Activated CD4-positive, alpha-beta T cell treated with anti-CD3 and anti-CD28 coated beads, Interleukin-2, amount 50 U/mL, for 16 hours (primary cell): ENCODE results near the gene LRP1-AS.

Experiments
- DNase-seq: peaks from one replicate; pipeline ENCODE4 v3.0.0-alpha.2; 2020

LRP1-AS gene

DNA sequence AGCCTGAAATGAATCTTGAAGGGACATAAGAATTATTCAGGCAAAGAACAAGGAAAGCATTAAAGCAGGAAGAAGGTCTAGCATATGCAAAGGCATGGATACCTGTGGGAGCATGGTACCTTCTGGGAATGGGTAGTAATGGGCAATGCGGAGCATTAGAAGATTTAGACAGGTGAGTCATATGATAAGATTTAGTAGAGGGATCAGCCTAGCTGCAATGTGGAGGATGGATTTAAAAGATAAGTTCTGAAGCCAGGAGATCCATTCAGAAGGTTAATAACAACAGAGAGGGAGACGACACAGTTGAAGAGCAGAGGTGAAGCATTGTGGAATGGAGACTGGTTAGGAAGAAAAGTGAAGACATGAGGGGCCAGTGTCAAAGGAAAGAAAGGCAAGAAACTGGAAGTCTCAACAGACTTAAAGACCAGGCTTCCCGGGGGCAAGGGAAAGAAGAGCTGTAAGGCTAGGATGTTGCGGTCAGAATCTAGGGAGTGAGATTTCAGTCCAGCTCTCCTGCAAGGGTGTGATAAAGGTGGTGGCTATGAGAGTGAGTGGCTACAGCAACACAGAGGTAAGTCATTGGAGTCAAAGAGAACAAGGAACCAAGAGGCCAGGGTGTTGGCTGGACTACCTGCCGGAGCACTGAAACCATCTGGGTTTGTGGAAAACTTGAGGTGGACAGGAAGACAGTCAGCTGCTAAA lies 30.7 kb downstream of the LRP1-AS start:
- no peak for DNase-seq

DNA sequence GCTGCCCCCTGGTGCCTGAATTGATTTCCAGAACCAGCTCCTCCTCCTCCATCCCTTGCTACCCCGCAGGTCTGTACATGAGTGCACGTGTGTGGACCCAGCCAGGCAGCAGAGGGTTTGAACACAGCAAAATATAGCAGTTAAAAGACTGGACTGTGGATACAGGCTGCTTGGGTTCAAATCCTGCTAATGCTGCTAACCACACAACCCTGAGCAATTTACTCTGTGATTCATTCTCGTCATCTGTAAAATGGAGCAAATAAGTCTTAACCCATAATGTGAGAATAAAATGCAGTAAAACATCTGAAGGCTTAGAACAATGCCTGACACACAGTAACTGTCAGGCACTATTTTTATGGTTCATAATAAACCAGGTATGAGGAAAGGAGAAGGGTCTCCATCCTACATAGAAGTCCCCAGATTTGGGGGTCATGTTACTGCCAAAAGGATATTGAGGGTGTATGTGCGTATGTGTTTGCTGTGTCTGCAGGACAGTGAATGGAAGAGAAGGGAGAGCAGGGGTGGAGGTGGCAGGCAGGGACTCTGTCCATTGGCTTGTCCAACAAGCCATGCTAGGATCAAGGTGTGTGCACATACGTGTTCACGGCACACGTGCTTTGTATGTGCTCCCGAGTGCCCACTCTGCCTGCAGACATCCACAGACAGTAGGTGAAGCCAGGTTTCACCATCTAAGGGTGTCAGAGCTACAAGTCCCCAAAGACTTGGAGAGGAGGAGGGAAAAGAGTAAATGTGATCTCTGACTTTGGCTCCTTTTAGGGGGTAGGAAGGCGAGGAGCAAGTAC lies 34.7 kb downstream of the LRP1-AS start:
- DNase-seq = no peak

DNA sequence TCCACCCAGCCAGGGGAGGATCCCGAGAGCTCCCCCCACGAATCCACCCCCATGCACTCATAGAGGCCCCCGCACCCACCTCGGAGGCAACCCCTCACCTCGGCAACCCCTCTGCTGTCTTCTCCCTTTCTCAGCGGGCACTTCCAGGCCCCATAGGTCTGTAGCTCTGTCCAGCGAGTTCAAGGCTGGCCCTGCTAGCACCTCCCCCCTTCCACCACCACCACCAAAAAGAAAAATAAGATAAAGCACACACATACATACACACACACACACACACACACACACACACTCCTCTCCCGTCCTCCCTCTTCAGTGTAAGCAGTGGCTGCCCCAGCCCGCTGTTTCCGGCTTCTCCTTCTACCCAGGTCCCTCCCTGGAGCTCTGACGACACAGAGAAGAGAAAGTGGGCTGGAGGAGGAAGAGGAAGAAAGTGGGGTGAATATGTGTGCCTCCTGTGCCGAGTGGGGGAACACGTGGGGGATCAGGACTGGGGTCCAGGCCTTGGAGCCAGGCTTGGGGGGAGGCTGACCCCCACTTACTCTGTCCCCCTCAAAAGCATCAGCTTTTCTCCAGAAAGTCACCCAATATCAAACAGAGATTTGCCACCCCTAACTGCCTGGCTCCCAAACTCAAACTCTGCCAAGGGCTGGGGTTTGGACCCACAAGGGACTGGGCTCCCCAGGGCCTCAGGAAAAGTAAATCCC lies 36.2 kb downstream of the LRP1-AS start, which contains the start of gene STAT6:
Gene STAT6 (minus strand): TSS at position 332 of the 704 bp plus-strand sequence. CDS start 3,084 bp downstream, outside the sequence.
- DNase-seq = peak; percentile 92

- peak; percentile 86 for DNase-seq
These were observed 37.1 kb downstream of the LRP1-AS start for GRCh38 chr12:57110104-57111030.

GRCh38 chr12:57109207-57110103 lies 38.0 kb downstream of the LRP1-AS start:
- DNase-seq = no peak

DNA sequence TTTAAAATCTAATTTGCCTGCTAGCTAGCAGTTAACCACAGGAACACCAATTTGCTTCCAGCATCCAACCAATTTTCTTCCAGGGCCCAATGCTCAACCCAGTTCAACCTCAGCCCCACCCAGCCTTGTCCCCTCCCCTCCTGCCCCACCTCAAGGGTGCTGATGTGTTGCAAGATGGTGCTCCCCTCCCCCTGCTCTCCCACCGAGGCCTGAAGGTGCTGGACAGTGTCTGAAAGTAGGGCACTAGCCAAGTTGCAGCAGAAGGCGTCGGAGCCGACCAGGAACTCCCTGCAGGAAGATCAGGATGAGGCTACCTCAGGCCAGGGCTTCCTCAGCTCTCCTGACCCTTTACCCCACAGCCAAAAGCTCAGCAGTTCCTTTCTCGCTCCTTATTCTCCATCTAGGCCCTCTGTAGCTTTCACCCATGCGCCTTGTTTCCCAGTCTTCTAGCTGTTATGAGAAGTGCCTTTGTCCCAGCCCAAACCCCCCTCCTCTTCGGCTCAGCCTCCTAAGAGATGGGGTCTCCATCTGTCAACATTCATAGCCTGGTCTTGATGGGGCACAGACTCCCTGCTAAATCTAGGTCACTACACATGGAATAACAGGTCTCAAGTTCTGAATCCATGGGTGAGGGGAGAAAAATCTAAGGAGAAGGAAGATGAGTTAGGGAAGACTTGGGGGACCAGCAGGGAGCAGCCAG lies 39.8 kb downstream of the LRP1-AS start:
- DNase-seq = no peak

DNA sequence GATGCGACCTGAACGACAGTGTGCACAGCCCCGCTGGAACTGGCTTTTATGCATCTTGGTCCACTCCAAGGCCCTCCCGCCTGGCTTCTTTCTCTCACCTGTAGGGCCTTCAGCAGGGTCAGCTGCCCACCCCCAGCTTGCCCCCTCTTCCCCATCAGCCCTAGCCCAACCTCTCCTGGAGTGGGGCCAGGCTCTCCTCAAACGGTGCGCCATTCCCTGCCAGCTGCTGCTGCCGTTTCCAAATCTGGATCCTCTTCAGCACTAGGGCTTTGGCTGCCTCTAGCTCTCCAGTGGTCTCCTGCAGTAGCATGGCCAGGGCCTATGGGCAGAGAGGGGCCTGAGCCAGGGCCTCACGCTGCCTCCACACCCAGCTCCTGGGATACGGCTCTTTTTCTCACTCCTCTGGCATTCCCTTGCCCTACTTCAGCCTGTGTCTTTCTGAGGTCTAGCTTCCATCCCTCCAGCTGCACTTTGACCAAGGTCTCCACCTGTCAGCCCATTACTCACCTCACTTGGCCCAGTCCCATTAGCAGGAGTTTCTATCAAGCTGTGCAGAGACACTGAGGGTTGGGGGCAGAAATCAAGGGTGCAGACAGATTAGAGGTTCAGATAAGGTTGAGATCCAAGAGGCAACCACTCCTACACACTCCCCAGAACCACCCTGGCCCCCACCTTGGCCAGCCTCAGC lies 41.3 kb downstream of the LRP1-AS start:
- no peak for DNase-seq

DNA sequence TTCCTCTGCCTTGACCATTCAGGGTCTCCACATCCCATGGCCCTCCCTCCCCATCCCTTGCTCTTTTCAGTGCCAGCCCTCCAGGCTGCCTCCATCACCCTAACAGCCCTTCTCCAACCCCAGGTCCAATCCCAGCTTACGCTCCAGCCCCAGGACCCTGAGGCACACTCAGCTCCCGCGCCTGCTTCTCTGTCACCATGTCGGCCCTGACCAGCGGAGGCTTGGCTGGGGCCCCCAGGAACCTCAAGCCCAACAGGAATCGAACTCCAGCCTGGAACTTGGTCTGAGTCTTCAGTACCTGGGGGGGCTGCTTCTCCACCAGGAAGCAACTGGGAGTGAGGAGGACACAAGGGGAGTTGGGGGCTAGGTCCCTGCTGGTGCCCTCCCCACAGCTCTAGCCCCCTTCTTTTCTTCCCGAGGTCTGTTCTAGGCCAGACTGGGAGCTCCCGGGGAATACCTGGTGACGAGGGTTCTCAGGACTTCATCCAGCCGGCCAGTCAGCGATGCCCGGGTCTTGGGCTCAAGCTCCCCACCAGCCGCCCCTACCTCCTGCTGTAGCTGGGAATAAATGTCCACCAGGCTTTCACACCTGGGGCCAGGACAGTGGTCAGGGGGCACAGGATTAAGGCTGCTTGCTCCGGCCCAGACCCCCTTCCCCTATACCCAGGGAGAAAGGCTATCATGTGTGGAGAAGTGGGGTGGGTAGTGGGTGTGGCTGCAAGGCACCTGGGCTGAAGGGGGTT lies 42.2 kb downstream of the LRP1-AS start:
- no peak for DNase-seq

GRCh38 chr12:57104292-57104910 lies 43.0 kb downstream of the LRP1-AS start:
- no peak for DNase-seq

DNA sequence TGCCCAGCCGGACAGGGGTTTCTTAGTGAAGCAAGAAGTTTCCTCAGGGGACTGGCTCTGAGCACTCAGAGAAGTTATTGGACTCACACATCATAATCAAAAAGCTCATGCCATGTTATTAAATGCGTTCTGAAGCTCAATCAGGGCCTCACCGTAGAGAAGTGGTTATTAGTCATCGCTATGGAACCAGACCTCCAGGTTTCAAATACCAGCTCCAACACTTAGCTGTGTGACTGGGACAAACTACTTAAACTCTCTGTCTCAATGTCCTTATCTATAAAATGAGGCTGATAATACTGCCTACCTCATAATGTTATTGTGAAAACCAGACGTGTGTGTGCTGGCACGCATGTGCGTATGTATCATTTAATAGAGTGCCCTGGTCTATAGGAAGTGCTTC lies 43.6 kb downstream of the LRP1-AS start:
- DNase-seq = no peak

DNA sequence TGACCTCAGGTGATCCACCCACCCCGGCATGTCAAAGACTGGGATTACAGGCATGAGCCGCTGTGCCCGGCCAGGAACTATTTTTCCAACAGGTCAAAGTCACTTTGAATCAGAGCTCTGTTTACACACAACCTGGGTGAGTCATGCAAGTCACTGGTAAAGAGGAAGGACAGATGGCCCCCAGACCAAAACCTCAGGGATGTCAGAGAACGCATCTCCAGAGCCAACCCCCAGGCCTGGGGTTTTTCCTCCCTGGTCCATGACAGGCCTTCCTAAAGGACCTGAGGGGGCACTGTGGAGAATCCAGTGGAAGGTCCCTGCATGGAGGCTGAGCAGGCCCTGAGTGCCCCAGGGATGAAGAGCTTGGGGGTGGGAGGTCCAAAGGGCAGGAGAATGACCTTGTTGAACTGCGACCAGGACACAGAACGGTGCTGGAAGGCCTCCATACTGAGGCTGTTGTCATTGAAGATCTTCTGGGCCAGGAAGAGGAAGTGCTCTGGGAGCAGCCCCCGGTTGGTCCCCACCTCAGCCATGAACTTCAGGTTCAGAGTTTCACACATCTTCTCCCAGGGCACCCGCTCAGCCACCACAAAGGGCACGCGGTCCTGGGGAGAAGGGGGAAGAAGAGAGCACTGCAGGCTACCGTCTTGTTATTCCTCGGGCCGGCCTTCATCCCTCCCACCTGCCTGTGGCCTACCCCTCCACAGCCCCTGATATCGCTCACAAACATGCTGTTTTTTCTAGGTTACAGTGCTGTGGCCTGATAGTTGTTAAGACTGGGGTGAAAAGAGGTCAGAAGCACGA lies 45.3 kb downstream of the LRP1-AS start:
- DNase-seq = no peak

DNA sequence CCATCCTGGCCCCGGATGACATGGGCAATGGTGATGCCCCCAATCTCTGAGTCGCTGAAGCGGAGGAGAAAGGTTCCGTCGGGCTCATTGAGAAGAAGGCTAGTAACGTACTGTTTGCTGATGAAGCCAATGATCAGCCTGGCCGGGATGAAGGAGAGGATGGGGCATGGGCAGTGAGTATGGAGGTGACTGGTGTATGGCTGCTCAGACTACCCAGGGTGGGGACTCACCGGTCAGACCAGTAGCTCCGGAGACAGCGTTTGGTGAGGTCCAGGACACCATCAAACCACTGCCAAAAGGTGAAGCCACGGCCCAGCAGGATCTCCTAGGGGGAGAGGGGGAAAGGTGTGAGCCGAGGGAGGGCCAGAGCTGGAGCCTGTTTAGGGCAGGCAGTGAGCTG lies 47.7 kb downstream of the LRP1-AS start:
- DNase-seq = no peak

DNA sequence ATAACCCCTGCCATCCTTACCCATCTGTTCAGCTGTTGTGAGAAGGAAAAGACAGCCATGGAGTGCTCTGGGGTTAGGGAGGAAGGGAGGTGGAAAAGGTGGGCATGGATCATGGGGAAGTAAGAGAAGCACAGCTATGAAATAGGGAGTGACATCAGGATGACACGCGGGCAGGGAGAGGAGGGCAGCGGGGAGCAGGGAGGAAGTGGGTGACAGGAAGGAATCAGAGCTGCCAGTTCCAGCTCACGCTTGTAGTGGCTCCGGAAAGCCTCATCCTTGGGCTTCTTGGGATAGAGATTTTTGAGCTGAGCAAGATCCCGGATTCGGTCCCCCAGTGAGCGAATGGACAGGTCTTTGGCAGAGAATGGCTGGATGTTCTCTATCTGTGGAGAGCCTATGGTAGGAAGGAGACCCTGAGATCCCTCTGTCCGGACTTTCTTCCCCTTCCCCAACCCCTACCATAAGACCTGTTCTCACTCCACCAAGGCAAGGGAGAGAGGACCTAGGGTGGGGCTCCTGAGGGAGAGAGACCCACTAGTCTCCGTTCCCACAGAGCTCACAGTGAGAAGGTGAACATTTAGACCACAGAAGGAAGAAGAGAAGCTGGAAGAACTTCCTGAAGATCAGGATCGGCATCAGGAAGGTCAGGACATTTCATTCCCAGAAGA lies 48.2 kb downstream of the LRP1-AS start:
- no peak for DNase-seq

- DNase-seq = no peak
These were observed 48.9 kb downstream of the LRP1-AS start for GRCh38 chr12:57098546-57098945.

- no peak for DNase-seq
These were observed 49.9 kb downstream of the LRP1-AS start for GRCh38 chr12:57097554-57097835.

DNA sequence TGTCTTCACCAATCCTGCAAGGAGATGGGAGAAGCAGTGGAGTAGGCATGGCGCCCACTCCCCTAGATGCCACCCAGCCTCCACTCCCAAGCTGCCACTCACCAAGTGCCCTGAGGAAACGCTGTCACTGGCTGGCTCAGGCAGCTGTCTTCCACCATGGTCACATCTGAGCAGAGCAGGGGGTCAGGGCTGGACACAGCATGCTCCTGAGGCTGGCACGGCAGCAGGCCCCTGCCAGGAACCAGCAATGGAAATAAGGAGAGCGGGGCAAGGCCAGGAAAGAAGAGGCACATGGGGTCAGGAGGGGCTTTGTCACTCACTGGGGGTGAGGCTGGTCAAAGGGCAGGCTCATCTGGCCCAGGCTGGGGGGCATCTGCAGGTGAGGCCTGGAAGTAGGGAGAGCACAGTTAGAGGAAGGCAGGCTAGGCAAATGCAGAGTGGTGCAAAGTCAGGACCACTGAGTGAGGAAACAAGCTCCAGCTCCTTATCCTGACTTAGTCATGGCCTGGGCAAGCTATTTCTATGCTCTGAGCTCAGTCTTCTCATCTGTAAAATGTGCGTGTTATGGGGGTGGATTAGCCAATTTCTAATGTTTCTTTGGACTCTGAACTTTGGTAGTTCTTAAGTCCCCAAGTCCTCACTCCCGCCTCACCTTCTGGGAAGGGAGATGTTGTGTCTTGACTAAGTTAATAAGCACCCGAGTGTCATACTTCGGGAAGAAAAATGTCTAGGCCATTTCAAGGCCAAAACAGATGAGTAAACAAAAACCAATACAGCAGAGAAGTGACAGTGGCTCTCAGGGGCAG lies 50.5 kb downstream of the LRP1-AS start:
- DNase-seq = no peak

- DNase-seq = no peak
These were observed 51.3 kb downstream of the LRP1-AS start for GRCh38 chr12:57096099-57096572.
